Fibroblast of lung (primary cell): ENCODE results near the gene LPCAT3. TPM values are rescaled to one million over a fixed set of nuclear protein-coding genes. Genes with fewer than 3 reads are reported as not detected.

Experiments used
- DNase-seq, 2 donors: peaks; one replicate each; pipeline versions ENCODE4 v3.0.0 to v3.0.0-alpha.2; 2010; ENCODE audit warnings: low read depth in 2 of 2
- H2AFZ ChIP-seq: 2 replicates; pipeline ENCODE4 v1.5.1; 2012; ENCODE audit warnings: low read length, control low read depth, inconsistent platforms
- H3K27ac ChIP-seq: 2 replicates; pipeline ENCODE4 v1.5.1; 2011; ENCODE audit warnings: low read length, control low read depth; ENCODE audit not compliant: insufficient read depth
- H3K27me3 ChIP-seq: 2 replicates; pipeline ENCODE4 v1.5.1; 2011; ENCODE audit warnings: mild to moderate bottlenecking, low read length; ENCODE audit not compliant: control insufficient read depth, insufficient read depth
- H3K36me3 ChIP-seq: 2 replicates; pipeline ENCODE4 v1.5.1; 2011; ENCODE audit warnings: low read length; ENCODE audit not compliant: control insufficient read depth, insufficient read depth
- H3K4me1 ChIP-seq: 2 replicates; pipeline ENCODE4 v1.5.1; 2011; ENCODE audit warnings: low read length; ENCODE audit not compliant: control insufficient read depth, insufficient read depth; ENCODE audit errors: extremely low read depth
- H3K4me2 ChIP-seq: 2 replicates; pipeline ENCODE4 v1.5.1; 2011; ENCODE audit warnings: low read length, control low read depth; ENCODE audit not compliant: insufficient read depth; ENCODE audit errors: extremely low read depth
- H3K4me3 ChIP-seq, 4 experiments: fragments of 200-600 bp in 1 of 4; sonication (generic) in 1 of 4; replicated peaks in 1 of 4; 2 replicates each; pipeline ENCODE4 v1.5.1; 2011 to 2016; ENCODE audit warnings: low read length in 4 of 4, low read depth in 3 of 4, mild to moderate bottlenecking in 3 of 4, control low read depth in 2 of 4, inconsistent platforms in 1 of 4, mixed read lengths in 1 of 4; ENCODE audit not compliant: insufficient read depth in 1 of 4; ENCODE audit errors: control extremely low read depth in 1 of 4
- H3K79me2 ChIP-seq: 2 replicates; pipeline ENCODE4 v1.5.1; 2012; ENCODE audit warnings: mild to moderate bottlenecking, low read length, inconsistent platforms; ENCODE audit not compliant: control insufficient read depth, insufficient read depth
- H3K9ac ChIP-seq: 2 replicates; pipeline ENCODE4 v1.5.1; 2011; ENCODE audit warnings: mild to moderate bottlenecking, low read length, control low read depth; ENCODE audit not compliant: insufficient read depth
- H3K9me3 ChIP-seq: 2 replicates; pipeline ENCODE4 v1.5.1; 2012; ENCODE audit warnings: low read depth, low read length; ENCODE audit not compliant: control insufficient read depth, insufficient read depth
- H4K20me1 ChIP-seq: 2 replicates; pipeline ENCODE4 v1.5.1; 2011; ENCODE audit warnings: low read length; ENCODE audit not compliant: control insufficient read depth, insufficient read depth; ENCODE audit errors: extremely low read depth
- CTCF ChIP-seq, 2 donors: IDR thresholded peaks in 1 of 2; conservative IDR thresholded peaks in 1 of 2; 1 replicate in 1 of 2; 2 replicates in 1 of 2; pipeline ENCODE4 v1.5.1; 2011 to 2012; ENCODE audit warnings: low read length in 2 of 2, control low read depth in 1 of 2, inconsistent platforms in 1 of 2, low read depth in 1 of 2, mild to moderate bottlenecking in 1 of 2
- EZH2 ChIP-seq: IDR thresholded peaks from 2 replicates; pipeline ENCODE4 v1.5.1; 2012; ENCODE audit warnings: low read length, control low read depth, mild to moderate bottlenecking; ENCODE audit errors: missing control alignments
- polyA plus RNA-seq, 2 donors: library from polyadenylated mRNA; depleted of rRNA in 1 of 2; stranded (reverse) in 1 of 2; unstranded in 1 of 2; fragments of >200 nt; gene quantifications; 2 replicates each; pipeline ENCODE4 v1.2.1, GENCODE V29; 2011 to 2012; ENCODE audit warnings: missing spikeins in 1 of 2
- total RNA-seq: library from RNA; depleted of rRNA; stranded (reverse); fragments of >200 nt; gene quantifications from 2 replicates; pipeline ENCODE4 v1.2.1, GENCODE V29; 2014

LPCAT3 gene
- total and polyA plus RNA-seq, 2 donors (not counting 1 experiment from before 2014, with no cell fraction given): 11.4 to 54.0 TPM

- no peak overlapping the region for H3K4me2 ChIP-seq
- H3K4me3 ChIP-seq: no peak overlapping the region
- no peaks in the 10 kb centered on the region for H3K4me1 ChIP-seq
- no peak overlapping the region for H3K27ac ChIP-seq
- no peaks in the 10 kb centered on the region for H3K79me2 ChIP-seq
- H3K9ac ChIP-seq: no peak overlapping the region
- no peak overlapping the region for H2AFZ ChIP-seq
- no peak for TF ChIP-seq EZH2
- TF ChIP-seq CTCF (conservative IDR thresholded peaks at IDR 0.05 in 1 of 2, IDR thresholded peaks at IDR 0.05 in 1 of 2; ENCODE audit: low read depth in 1 of 2, low read length in 2 of 2): no peak
- peaks cover 6% of the 10 kb centered on the region for H3K27me3 ChIP-seq
- DNase-seq: peak in 1 of 2 donors; percentile 27
- no peaks in the 10 kb centered on the region for H3K36me3 ChIP-seq
- no peaks in the 10 kb centered on the region for H3K9me3 ChIP-seq
- H4K20me1 ChIP-seq: no peaks in the 10 kb centered on the region
Observed at GRCh38 chr12:7035463-7035862, 17.2 kb upstream of the LPCAT3 start.

GRCh38 chr12:7034464-7034863 is 16.2 kb upstream of the LPCAT3 start:
- no peaks in the 10 kb centered on the region for H3K36me3 ChIP-seq
- no peaks in the 10 kb centered on the region for H3K79me2 ChIP-seq
- TF ChIP-seq EZH2: no peak
- TF ChIP-seq CTCF (conservative IDR thresholded peaks at IDR 0.05 in 1 of 2, IDR thresholded peaks at IDR 0.05 in 1 of 2; ENCODE audit: low read depth in 1 of 2, low read length in 2 of 2): no peak
- H3K9ac ChIP-seq: no peak overlapping the region
- H4K20me1 ChIP-seq: no peaks in the 10 kb centered on the region
- H3K27me3 ChIP-seq: peaks cover 6% of the 10 kb centered on the region
- no peak for DNase-seq
- no peak overlapping the region for H3K27ac ChIP-seq
- H3K4me1 ChIP-seq: no peaks in the 10 kb centered on the region
- H2AFZ ChIP-seq: no peak overlapping the region
- H3K4me2 ChIP-seq: no peak overlapping the region
- H3K9me3 ChIP-seq: no peaks in the 10 kb centered on the region
- H3K4me3 ChIP-seq: no peak overlapping the region

GRCh38 chr12:7032990-7033389 is 14.7 kb upstream of the LPCAT3 start:
- peaks cover 6% of the 10 kb centered on the region for H3K27me3 ChIP-seq
- H4K20me1 ChIP-seq: no peaks in the 10 kb centered on the region
- no peaks in the 10 kb centered on the region for H3K4me1 ChIP-seq
- no peak overlapping the region for H3K9ac ChIP-seq
- no peaks in the 10 kb centered on the region for H3K36me3 ChIP-seq
- H3K9me3 ChIP-seq: no peaks in the 10 kb centered on the region
- no peak overlapping the region for H3K27ac ChIP-seq
- H3K4me2 ChIP-seq: no peak overlapping the region
- TF ChIP-seq CTCF (conservative IDR thresholded peaks at IDR 0.05 in 1 of 2, IDR thresholded peaks at IDR 0.05 in 1 of 2; ENCODE audit: low read depth in 1 of 2, low read length in 2 of 2) (no peak), EZH2 (no peak)
- H3K4me3 ChIP-seq: no peak overlapping the region
- no peaks in the 10 kb centered on the region for H3K79me2 ChIP-seq
- H2AFZ ChIP-seq: no peak overlapping the region
- no peak for DNase-seq
